HepG2 (cell line): ENCODE results near the gene ACER2. TPM values are rescaled to one million over a fixed set of nuclear protein-coding genes. Genes with fewer than 3 reads are reported as not detected.
A peak's percentile ranks its signal among the peaks of the same experiment; 100 is the strongest.

Experiments used
- AKAP8 ChIP-seq: sonication (generic); formaldehyde crosslinking; IDR thresholded peaks from 2 replicates; pipeline ENCODE4 v1.5.1; 2020; ENCODE audit warnings: mild to moderate bottlenecking, missing genetic modification reagents
- ARID2 ChIP-seq: sonication (generic); formaldehyde crosslinking; IDR thresholded peaks from 2 replicates; pipeline ENCODE4 v1.8.1; 2022; ENCODE audit warnings: mild to moderate bottlenecking, missing genetic modification reagents, borderline replicate concordance
- CTCF ChIP-seq: sonication (generic); formaldehyde crosslinking; IDR thresholded peaks from 2 replicates; pipeline ENCODE4 v1.5.0; 2020; ENCODE audit warnings: mild to moderate bottlenecking, missing genetic modification reagents, moderate library complexity
- FOXM1 ChIP-seq: sonication (generic); formaldehyde crosslinking; IDR thresholded peaks from 2 replicates; pipeline ENCODE4 v1.5.0; 2020; ENCODE audit warnings: missing genetic modification reagents
- FOXO1 ChIP-seq: sonication (generic); formaldehyde crosslinking; IDR thresholded peaks from 2 replicates; pipeline ENCODE4 v1.4.0; 2020; ENCODE audit warnings: missing genetic modification reagents
- FOXP1 ChIP-seq, 2 experiments: fragments of 450-650 bp in 1 of 2; IDR thresholded peaks; 2 replicates each; pipeline ENCODE4 v1.6.1; 2017 to 2018; ENCODE audit warnings: antibody characterized with exemption in 1 of 2
- HOXA5 ChIP-seq: sonication (generic); formaldehyde crosslinking; IDR thresholded peaks from 2 replicates; pipeline ENCODE4 v1.4.0; 2020; ENCODE audit warnings: missing genetic modification reagents
- IRF2 ChIP-seq: IDR thresholded peaks from 2 replicates; pipeline ENCODE4 v1.6.1; 2018; ENCODE audit warnings: missing genetic modification reagents, missing compliant biosample characterization
- KDM6A ChIP-seq: IDR thresholded peaks from 2 replicates; pipeline ENCODE4 v1.6.1; 2016; ENCODE audit warnings: low read depth
- MAZ ChIP-seq, 2 experiments: sonication (generic) in 1 of 2; formaldehyde crosslinking in 1 of 2; IDR thresholded peaks; 2 replicates each; pipeline versions ENCODE4 v1.5.0 to v1.6.1; 2012 to 2020; ENCODE audit warnings: low read depth in 2 of 2, mild to moderate bottlenecking in 2 of 2, borderline replicate concordance in 1 of 2, improper control_type of control experiment in 1 of 2, low read length in 1 of 2, missing genetic modification reagents in 1 of 2, moderate library complexity in 1 of 2
- MED1 ChIP-seq: sonication (generic); formaldehyde crosslinking; IDR thresholded peaks from 2 replicates; pipeline ENCODE4 v1.4.0; 2020; ENCODE audit warnings: missing genetic modification reagents
- RAD21 ChIP-seq: fragments of 450-650 bp; formaldehyde crosslinking; IDR thresholded peaks from 2 replicates; pipeline ENCODE4 v1.5.0; 2020; ENCODE audit warnings: mild to moderate bottlenecking
- SMC3 ChIP-seq: IDR thresholded peaks from 2 replicates; pipeline ENCODE4 v1.6.1; 2011; ENCODE audit warnings: low read length, improper control_type of control experiment
- SRF ChIP-seq: IDR thresholded peaks from 2 replicates; pipeline ENCODE4 v1.6.1; 2011; ENCODE audit warnings: mild to moderate bottlenecking, low read depth, low read length, moderate library complexity
- TEAD3 ChIP-seq: optimal IDR thresholded peaks from 2 replicates; pipeline ENCODE3; 2016; ENCODE audit warnings: borderline replicate concordance
- YEATS4 ChIP-seq: sonication (generic); formaldehyde crosslinking; IDR thresholded peaks from 2 replicates; pipeline ENCODE4 v1.4.0; 2020; ENCODE audit warnings: missing genetic modification reagents, borderline replicate concordance
- ZBTB26 ChIP-seq: IDR thresholded peaks from 2 replicates; pipeline ENCODE4 v1.6.1; 2016; ENCODE audit warnings: missing compliant biosample characterization, missing genetic modification reagents, borderline replicate concordance
- ZC3H4 ChIP-seq: sonication (generic); formaldehyde crosslinking; IDR thresholded peaks from 2 replicates; pipeline ENCODE4 v1.4.0; 2020; ENCODE audit warnings: missing genetic modification reagents, borderline replicate concordance
- ZNF251 ChIP-seq: sonication (generic); formaldehyde crosslinking; IDR thresholded peaks from 2 replicates; pipeline ENCODE4 v1.9.0; 2021; ENCODE audit warnings: mild to moderate bottlenecking, missing genetic modification reagents
- ZNF326 ChIP-seq: sonication (generic); formaldehyde crosslinking; IDR thresholded peaks from 2 replicates; pipeline ENCODE4 v1.4.0; 2020; ENCODE audit warnings: missing genetic modification reagents, borderline replicate concordance
- ZNF335 ChIP-seq: sonication (generic); formaldehyde crosslinking; IDR thresholded peaks from 2 replicates; pipeline ENCODE4 v1.4.0; 2020; ENCODE audit warnings: missing genetic modification reagents
- ZNF615 ChIP-seq: sonication (generic); formaldehyde crosslinking; IDR thresholded peaks from 2 replicates; pipeline ENCODE4 v1.5.0; 2020; ENCODE audit warnings: mild to moderate bottlenecking, missing genetic modification reagents, borderline replicate concordance
- ZNF670 ChIP-seq: sonication (generic); formaldehyde crosslinking; IDR thresholded peaks from 2 replicates; pipeline ENCODE4 v1.8.0; 2022; ENCODE audit warnings: mild to moderate bottlenecking, missing genetic modification reagents, borderline replicate concordance
- ZNF691 ChIP-seq: sonication (generic); formaldehyde crosslinking; IDR thresholded peaks from 2 replicates; pipeline ENCODE4 v1.4.0; 2020; ENCODE audit warnings: missing genetic modification reagents, low read depth, mild to moderate bottlenecking, borderline replicate concordance
- ZNF878 ChIP-seq: sonication (generic); formaldehyde crosslinking; IDR thresholded peaks from 2 replicates; pipeline ENCODE4 v1.8.1; 2023; ENCODE audit warnings: mild to moderate bottlenecking, missing genetic modification reagents, moderate library complexity
- polyA plus RNA-seq, 8 experiments: library from polyadenylated mRNA; depleted of rRNA in 3 of 8; stranded (reverse) in 7 of 8; unstranded in 1 of 8; fragments of >200 nt; fragmentation: Illumina TruSeq in 4 of 8; extraction: Trizol in 4 of 8; gene quantifications; 2 replicates each; pipeline versions ENCODE4 v1.2.1 to v1.2.3, GENCODE V29; 2011 to 2016; ENCODE audit warnings: low read depth in 4 of 8, missing spikeins in 1 of 8, mixed read lengths in 1 of 8; ENCODE audit not compliant: insufficient read depth in 1 of 8
- total RNA-seq, 5 experiments: library from RNA; depleted of rRNA; stranded (reverse); fragments of >200 nt; fragmentation: Illumina TruSeq; extraction: Trizol; gene quantifications; 2 replicates each; pipeline ENCODE4 v1.2.3, GENCODE V29; 2016; ENCODE audit warnings: low read depth in 1 of 5

The ACER2 gene
- total and polyA plus RNA-seq, 2 of the 13 experiments (the other 11 are each of a cell fraction or from before 2014, with no cell fraction given) = 1.9 to 3.4 TPM

- TF ChIP-seq ARID2 (CRISPR knock-in tag) (no peak), ZNF335 (CRISPR knock-in tag) (no peak), ZNF251 (CRISPR knock-in tag) (no peak), ZNF670 (CRISPR knock-in tag) (no peak), FOXM1 (CRISPR knock-in tag) (no peak), IRF2 (CRISPR knock-in tag) (peak; percentile 35; the same call in 1 of the 2 replicates), YEATS4 (CRISPR knock-in tag) (no peak), ZNF326 (CRISPR knock-in tag) (no peak), MED1 (CRISPR knock-in tag) (no peak), ZNF615 (CRISPR knock-in tag) (no peak), MAZ (IDR thresholded peaks at IDR 0.05; ENCODE audit: borderline replicate concordance, low read depth, low read length) (0 out of 2 replicates have a peak, but pooled peaks have one; percentile 27), MAZ (CRISPR knock-in tag; IDR thresholded peaks at IDR 0.05; ENCODE audit: low read depth) (no peak), FOXP1 (IDR thresholded peaks at IDR 0.05) (no peak), FOXP1 (CRISPR knock-in tag; IDR thresholded peaks at IDR 0.05) (no peak), SMC3 (peak; percentile 89), ZNF691 (CRISPR knock-in tag) (no peak; the same call in 1 of the 2 replicates), RAD21 (CRISPR knock-in tag) (peak; percentile 91), KDM6A (CRISPR knock-in tag) (no peak), CTCF (CRISPR knock-in tag) (peak; percentile 92), ZC3H4 (CRISPR knock-in tag) (no peak), TEAD3 (CRISPR knock-in tag) (peak; percentile 79), ZBTB26 (CRISPR knock-in tag) (no peak), FOXO1 (CRISPR knock-in tag) (no peak), AKAP8 (CRISPR knock-in tag) (no peak), SRF (no peak), HOXA5 (CRISPR knock-in tag) (no peak), ZNF878 (CRISPR knock-in tag) (no peak)
Measured at GRCh38 chr9:19456996-19457692, 48.3 kb downstream of the ACER2 start (continued).
